Measurements from ENCODE around the gene TCF12. TPM values are rescaled to one million over a fixed set of nuclear protein-coding genes. Genes with fewer than 3 reads are reported as not detected.

The TCF12 gene
- total RNA-seq, 4 donors from 2014 or later: 108 to 177 (median 148) TPM

GRCh38 chr15:57038040-57038439 is 119.6 kb downstream of the TCF12 start:
- H3K9me3 ChIP-seq: no peaks in the 10 kb centered on the region
- no peak overlapping the region for H3K27ac ChIP-seq (replicated peaks in 1 of 4)
- intact Hi-C loops (cut with DNase I): no loop called here
- TF ChIP-seq POLR2A (IDR thresholded peaks at IDR 0.05; ENCODE audit: low read depth) (no peak), POLR2AphosphoS5 (IDR thresholded peaks at IDR 0.05) (no peak), CTCF (IDR thresholded peaks at IDR 0.05) (no peak), EP300 (IDR thresholded peaks at IDR 0.05) (no peak)
- H3K4me1 ChIP-seq: peaks cover 26 to 45% (median 41%) of the 10 kb centered on the region in 4 donors
- no peak overlapping the region for H3K4me3 ChIP-seq
- DNase-seq (ENCODE audit: extremely low spot score): no peak
- WGBS: 98% methylated on average over 2 of the region's 2 CpGs
- H3K36me3 ChIP-seq: no peaks in the 10 kb centered on the region
- H3K27me3 ChIP-seq: no peaks in the 10 kb centered on the region

- Histone ChIP-seq H3K27ac (replicated peaks in 1 of 4) (no peak overlapping the region), H3K9me3 (no peaks in the 10 kb centered on the region), H3K4me3 (no peak overlapping the region), H3K27me3 (no peaks in the 10 kb centered on the region), H3K36me3 (no peaks in the 10 kb centered on the region), H3K4me1 (peaks cover 26 to 41% (median 37%) of the 10 kb centered on the region in 4 donors)
- DNase-seq (ENCODE audit: extremely low spot score): no peak
- 98% methylated on average over 5 of the region's 5 CpGs for WGBS
- TF ChIP-seq CTCF (IDR thresholded peaks at IDR 0.05): no peak
- intact Hi-C loops (cut with DNase I): no loop called here
Measured at GRCh38 chr15:57038496-57038895, 120.1 kb downstream of the TCF12 start.

- Histone ChIP-seq H3K4me3 (no peak overlapping the region), H3K9me3 (no peaks in the 10 kb centered on the region), H3K27me3 (no peaks in the 10 kb centered on the region), H3K27ac (replicated peaks in 1 of 4) (no peak overlapping the region), H3K4me1 (peaks cover 22 to 39% (median 33%) of the 10 kb centered on the region in 4 donors), H3K36me3 (no peaks in the 10 kb centered on the region)
- no peak for DNase-seq (ENCODE audit: extremely low spot score)
- TF ChIP-seq POLR2A (IDR thresholded peaks at IDR 0.05; ENCODE audit: low read depth): no peak
- no peak for TF ChIP-seq CTCF (IDR thresholded peaks at IDR 0.05)
- TF ChIP-seq POLR2AphosphoS5 (IDR thresholded peaks at IDR 0.05): no peak
- no peak for TF ChIP-seq EP300 (IDR thresholded peaks at IDR 0.05)
- intact Hi-C loops (cut with DNase I): no loop called here
Measured at GRCh38 chr15:57041416-57041815, 123.0 kb downstream of the TCF12 start.

GRCh38 chr15:57044072-57044702 is 125.7 kb downstream of the TCF12 start:
- no peaks in the 10 kb centered on the region for H3K36me3 ChIP-seq
- no peak for DNase-seq (ENCODE audit: extremely low spot score)
- no peak overlapping the region for H3K4me3 ChIP-seq
- H3K9me3 ChIP-seq: no peaks in the 10 kb centered on the region
- intact Hi-C loops (cut with DNase I): no loop called here
- no peaks in the 10 kb centered on the region for H3K27me3 ChIP-seq
- H3K4me1 ChIP-seq: peaks cover 19 to 40% (median 36%) of the 10 kb centered on the region in 4 donors
- TF ChIP-seq CTCF (IDR thresholded peaks at IDR 0.05) (no peak), POLR2AphosphoS5 (IDR thresholded peaks at IDR 0.05) (no peak), EP300 (IDR thresholded peaks at IDR 0.05) (no peak), POLR2A (IDR thresholded peaks at IDR 0.05; ENCODE audit: low read depth) (no peak)
- WGBS: 75% methylated on average over 5 of the region's 5 CpGs
- H3K27ac ChIP-seq (replicated peaks in 1 of 4): no peak overlapping the region

GRCh38 chr15:57044970-57045369 is 126.5 kb downstream of the TCF12 start:
- WGBS: 67% methylated on average over 4 of the region's 4 CpGs
- no peak for DNase-seq (ENCODE audit: extremely low spot score)
- Histone ChIP-seq H3K27me3 (no peaks in the 10 kb centered on the region), H3K36me3 (no peaks in the 10 kb centered on the region), H3K4me3 (no peak overlapping the region), H3K9me3 (no peaks in the 10 kb centered on the region), H3K27ac (replicated peaks in 1 of 4) (no peak overlapping the region), H3K4me1 (peaks cover 13 to 32% (median 31%) of the 10 kb centered on the region in 4 donors)
- intact Hi-C loops (cut with DNase I): no loop called here
- TF ChIP-seq CTCF (IDR thresholded peaks at IDR 0.05) (no peak), POLR2A (IDR thresholded peaks at IDR 0.05; ENCODE audit: low read depth) (no peak), EP300 (IDR thresholded peaks at IDR 0.05) (no peak), POLR2AphosphoS5 (IDR thresholded peaks at IDR 0.05) (no peak)

All from esophagus muscularis mucosa (tissue), 4 donors.